Suprapubic skin (tissue), 4 donors: ENCODE data around the gene AMDHD1. TPM values are rescaled to one million over a fixed set of nuclear protein-coding genes. Genes with fewer than 3 reads are reported as not detected.

Source experiments
- DNase-seq, 2 donors: peaks; one replicate each; pipeline ENCODE4 v3.0.0-alpha.2; 2019; ENCODE audit warnings: low spot score in 2 of 2
- H3K27ac ChIP-seq: fragments of 200-600 bp; sonication (generic); one replicate; pipeline ENCODE4 v1.5.1; 2019
- H3K27me3 ChIP-seq: fragments of 200-600 bp; sonication (generic); one replicate; pipeline ENCODE4 v1.5.1; 2019
- H3K36me3 ChIP-seq: fragments of 200-600 bp; sonication (generic); one replicate; pipeline ENCODE4 v1.5.1; 2019
- H3K4me1 ChIP-seq: fragments of 200-600 bp; sonication (generic); one replicate; pipeline ENCODE4 v1.5.1; 2019
- H3K4me3 ChIP-seq: fragments of 200-600 bp; sonication (generic); one replicate; pipeline ENCODE4 v1.5.1; 2019; ENCODE audit warnings: mild to moderate bottlenecking
- H3K9me3 ChIP-seq: fragments of 200-600 bp; sonication (generic); one replicate; pipeline ENCODE4 v1.5.1; 2019
- CTCF ChIP-seq, 2 donors: fragments of 200-600 bp in 1 of 2; fragments of 450-650 bp in 1 of 2; sonication (generic) in 1 of 2; IDR thresholded peaks; one replicate each; pipeline ENCODE4 v1.5.1; 2016 to 2019; ENCODE audit warnings: antibody characterized with exemption in 2 of 2, mild to moderate bottlenecking in 1 of 2, moderate library complexity in 1 of 2
- EP300 ChIP-seq: sonication (generic); formaldehyde crosslinking; IDR thresholded peaks from one replicate; pipeline ENCODE4 v1.6.1; 2017; ENCODE audit warnings: antibody characterized with exemption
- POLR2A ChIP-seq, 2 donors: fragments of 450-650 bp; IDR thresholded peaks; one replicate each; pipeline ENCODE4 v1.6.1; 2017; ENCODE audit warnings: antibody characterized with exemption in 2 of 2, mild to moderate bottlenecking in 2 of 2, moderate library complexity in 2 of 2
- POLR2AphosphoS5 ChIP-seq, 3 donors: sonication (generic); formaldehyde crosslinking; IDR thresholded peaks; one replicate each; pipeline ENCODE4 v1.6.1; 2017; ENCODE audit warnings: antibody characterized with exemption in 3 of 3
- WGBS: methylation state at CpG from one replicate; pipeline ENCODE4 v1.1.5; 2018; 5-methylcytosine and 5-hydroxymethylcytosine counted together
- total RNA-seq, 4 donors: library from RNA; depleted of rRNA; stranded (reverse); fragments of >200 nt; gene quantifications; one replicate each; pipeline ENCODE4 v1.1.0, GENCODE V29; 2016

Gene AMDHD1
- total RNA-seq, 4 donors from 2014 or later: 0.73 to 1.8 (median 1.2) TPM

DNA sequence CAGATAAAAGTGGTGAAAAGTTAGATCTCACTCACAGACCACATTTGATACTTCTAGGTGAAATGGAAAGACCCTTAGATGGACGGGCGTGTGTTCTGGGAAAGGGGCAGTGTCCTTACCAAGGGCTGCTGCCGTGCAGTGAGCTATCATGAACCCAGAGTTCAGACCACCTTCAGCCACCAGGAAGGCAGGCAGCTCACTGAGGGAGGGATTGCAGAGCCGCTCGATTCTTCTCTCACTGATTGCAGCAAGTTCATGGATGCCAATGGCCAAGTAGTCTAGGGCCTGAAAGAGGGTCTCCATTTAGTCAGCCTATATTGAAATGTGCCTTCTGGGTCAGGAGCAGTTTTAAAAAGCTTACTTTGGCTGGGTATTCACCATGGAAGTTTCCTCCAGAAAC is 37.3 kb downstream of the AMDHD1 start:
- no peaks in the 10 kb centered on the region for H3K36me3 ChIP-seq
- no peaks in the 10 kb centered on the region for H3K9me3 ChIP-seq
- H3K4me3 ChIP-seq: no peak overlapping the region
- TF ChIP-seq POLR2AphosphoS5 (IDR thresholded peaks at IDR 0.05): no peak
- no peak for TF ChIP-seq POLR2A (IDR thresholded peaks at IDR 0.05)
- WGBS: 88% methylated on average over 5 of the region's 5 CpGs
- DNase-seq: peak in 1 of 2 donors; percentile 20
- H3K27ac ChIP-seq: no peak overlapping the region
- H3K4me1 ChIP-seq: no peaks in the 10 kb centered on the region
- H3K27me3 ChIP-seq: no peaks in the 10 kb centered on the region

- Histone ChIP-seq H3K27ac (no peak overlapping the region), H3K4me3 (no peak overlapping the region), H3K27me3 (no peaks in the 10 kb centered on the region), H3K4me1 (no peaks in the 10 kb centered on the region), H3K9me3 (no peaks in the 10 kb centered on the region), H3K36me3 (no peaks in the 10 kb centered on the region)
- TF ChIP-seq EP300 (no peak), POLR2A (IDR thresholded peaks at IDR 0.05) (no peak), POLR2AphosphoS5 (IDR thresholded peaks at IDR 0.05) (no peak), CTCF (IDR thresholded peaks at IDR 0.05) (no peak)
- DNase-seq: no peak
- WGBS: 75% methylated on average over 1 of the region's 1 CpG
These were observed 39.5 kb downstream of the AMDHD1 start for GRCh38 chr12:95982602-95983001.

DNA sequence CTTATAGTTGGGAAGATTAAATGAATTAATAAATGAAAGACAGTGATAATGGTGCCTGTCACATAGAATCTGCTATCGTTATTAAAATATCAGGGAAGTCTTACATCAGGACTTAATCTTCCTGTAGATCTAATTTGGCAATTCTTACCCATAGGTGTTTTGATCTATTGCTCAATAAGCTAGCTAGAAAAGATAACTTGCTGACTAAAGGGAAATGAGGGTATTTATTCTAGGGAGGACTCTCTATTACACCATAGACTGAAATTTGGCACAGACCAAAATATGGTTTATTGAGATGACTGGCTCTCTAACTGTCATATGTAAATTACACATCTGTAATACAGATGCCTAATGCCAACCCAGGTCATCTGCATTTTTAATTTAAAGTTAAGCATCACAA is 41.6 kb downstream of the AMDHD1 start:
- Histone ChIP-seq H3K4me1 (peaks cover 3% of the 10 kb centered on the region), H3K27ac (no peak overlapping the region), H3K36me3 (no peaks in the 10 kb centered on the region), H3K9me3 (no peaks in the 10 kb centered on the region), H3K4me3 (no peak overlapping the region), H3K27me3 (no peaks in the 10 kb centered on the region)
- DNase-seq: no peak
- 67% methylated on average over 1 of the region's 1 CpG for WGBS
- TF ChIP-seq POLR2A (IDR thresholded peaks at IDR 0.05): no peak
- no peak for TF ChIP-seq EP300
- no peak for TF ChIP-seq POLR2AphosphoS5 (IDR thresholded peaks at IDR 0.05)
- TF ChIP-seq CTCF (IDR thresholded peaks at IDR 0.05): no peak

GRCh38 chr12:95986635-95987570 is 43.8 kb downstream of the AMDHD1 start:
- no peak for DNase-seq
- H3K9me3 ChIP-seq: no peaks in the 10 kb centered on the region
- 82% methylated on average over 14 of the region's 14 CpGs for WGBS
- no peaks in the 10 kb centered on the region for H3K36me3 ChIP-seq
- no peaks in the 10 kb centered on the region for H3K27me3 ChIP-seq
- H3K27ac ChIP-seq: no peak overlapping the region
- no peak overlapping the region for H3K4me3 ChIP-seq
- TF ChIP-seq POLR2A (IDR thresholded peaks at IDR 0.05): no peak
- TF ChIP-seq EP300: no peak
- TF ChIP-seq CTCF (IDR thresholded peaks at IDR 0.05): no peak
- no peak for TF ChIP-seq POLR2AphosphoS5 (IDR thresholded peaks at IDR 0.05)
- H3K4me1 ChIP-seq: peaks cover 3% of the 10 kb centered on the region

DNA sequence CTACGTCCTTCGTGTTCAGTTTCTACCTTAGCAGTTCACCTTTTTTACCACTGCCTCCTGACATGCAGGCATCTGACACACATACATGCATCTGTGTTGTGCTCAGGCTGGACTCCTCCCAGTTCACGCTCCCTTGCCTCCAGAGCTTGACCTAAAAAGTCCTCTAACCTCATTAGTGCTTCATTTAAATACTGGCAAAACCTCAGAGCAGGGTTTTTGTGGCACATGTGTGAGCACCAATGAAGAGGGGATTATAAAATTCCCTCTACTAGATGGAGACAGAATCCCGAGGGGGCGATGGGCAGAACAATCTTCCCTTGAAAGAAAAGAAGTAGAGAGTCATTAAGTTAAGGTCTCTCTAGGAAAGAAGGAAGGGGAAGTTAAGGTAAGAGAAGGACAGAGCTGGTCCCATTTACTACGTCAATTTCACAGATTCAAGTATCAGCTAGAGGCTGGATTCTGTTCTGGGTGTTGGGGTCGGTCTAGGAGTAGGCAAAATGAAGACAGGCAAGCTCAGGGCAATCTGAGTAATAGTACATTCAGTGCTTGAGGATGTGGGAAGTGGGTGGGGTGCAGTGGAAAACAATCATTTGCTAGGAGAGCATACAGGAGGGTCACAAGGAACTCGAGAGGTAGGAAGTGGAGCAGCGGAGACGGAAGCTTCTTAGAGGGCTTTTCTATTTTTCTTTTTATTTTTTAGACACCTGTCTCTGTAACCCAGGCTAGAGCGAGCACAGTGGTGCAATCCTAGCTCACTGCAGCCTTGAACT is 45.6 kb downstream of the AMDHD1 start:
- no peak overlapping the region for H3K4me3 ChIP-seq
- TF ChIP-seq POLR2AphosphoS5 (IDR thresholded peaks at IDR 0.05) (no peak), CTCF (IDR thresholded peaks at IDR 0.05) (no peak), EP300 (no peak), POLR2A (IDR thresholded peaks at IDR 0.05) (no peak)
- no peaks in the 10 kb centered on the region for H3K27me3 ChIP-seq
- H3K27ac ChIP-seq: no peak overlapping the region
- H3K36me3 ChIP-seq: no peaks in the 10 kb centered on the region
- H3K4me1 ChIP-seq: peaks cover 3% of the 10 kb centered on the region
- H3K9me3 ChIP-seq: no peaks in the 10 kb centered on the region
- no peak for DNase-seq
- WGBS: 84% methylated on average over 11 of the region's 11 CpGs
